SK-N-SH (cell line): ENCODE measurements around the gene HBEGF. TPM values are rescaled to one million over a fixed set of nuclear protein-coding genes. Genes with fewer than 3 reads are reported as not detected.
A peak's percentile ranks its signal among the peaks of the same experiment; 100 is the strongest.

Experiments
- CTCF ChIA-PET: fragments of 300-600, 350-600 bp; formaldehyde crosslinking; extraction: SDS; loops from one replicate; lab custom pipeline; 2021; lab: Yijun Ruan, JAX
- POLR2A ChIA-PET: fragments of 350-600 bp; sonication (Branson Sonifier 250); formaldehyde crosslinking; extraction: SDS; loops from one replicate; lab custom pipeline; 2020; ENCODE audit warnings: antibody characterized with exemption, inconsistent platforms; lab: Yijun Ruan, JAX
- DNase-seq: peaks from one replicate; pipeline ENCODE4 v3.0.0; 2012
- H2AFZ ChIP-seq: fragments of 200-600 bp; sonication (generic); 2 replicates; pipeline ENCODE4 v1.8.1; 2016; ENCODE audit warnings: antibody characterized with exemption, mild to moderate bottlenecking, low read depth
- H3F3A ChIP-seq: fragments of 200-600 bp; sonication (generic); replicated peaks from 2 replicates; pipeline ENCODE3; 2016; ENCODE audit warnings: antibody characterized with exemption, mild to moderate bottlenecking; ENCODE audit not compliant: insufficient read depth
- H3K27ac ChIP-seq, 2 experiments: fragments of 200-500 bp in 1 of 2; fragments of 200-600 bp in 1 of 2; sonication (Bioruptor generic) in 1 of 2; sonication (generic), shearing (Covaris generic) in 1 of 2; 2 replicates each; pipeline versions ENCODE4 v1.5.1 to v1.6.1; 2014 to 2016; ENCODE audit warnings: low read depth in 2 of 2, inconsistent platforms in 1 of 2, low read length in 1 of 2, mild to moderate bottlenecking in 1 of 2, mixed read lengths in 1 of 2
- H3K27me3 ChIP-seq: fragments of 200-600 bp; sonication (generic), shearing (Covaris generic); 2 replicates; pipeline ENCODE4 v1.6.1; 2016; ENCODE audit warnings: mixed run types; ENCODE audit not compliant: insufficient read depth
- H3K36me3 ChIP-seq, 2 experiments: fragments of 200-500 bp in 1 of 2; fragments of 200-600 bp in 1 of 2; sonication (Bioruptor generic) in 1 of 2; sonication (generic) in 1 of 2; replicated peaks in 1 of 2; 2 replicates each; pipeline versions ENCODE3 to v1.5.1; 2014 to 2016; ENCODE audit warnings: low read length in 1 of 2, mild to moderate bottlenecking in 1 of 2; ENCODE audit not compliant: insufficient read depth in 2 of 2, control insufficient read depth in 1 of 2
- H3K4me1 ChIP-seq, 2 experiments: fragments of 200-500 bp in 1 of 2; fragments of 200-600 bp in 1 of 2; sonication (Bioruptor generic) in 1 of 2; sonication (generic), shearing (Covaris generic) in 1 of 2; 2 replicates each; pipeline versions ENCODE4 v1.5.1 to v1.6.1; 2014 to 2016; ENCODE audit warnings: low read depth in 1 of 2, low read length in 1 of 2, mixed run types in 1 of 2; ENCODE audit not compliant: insufficient read depth in 2 of 2, control insufficient read depth in 1 of 2
- H3K4me2 ChIP-seq: fragments of 200-600 bp; sonication (generic), shearing (Covaris generic); 2 replicates; pipeline ENCODE4 v1.6.1; 2017; ENCODE audit warnings: mixed run types
- H3K4me3 ChIP-seq, 2 experiments: fragments of 200-500 bp in 1 of 2; fragments of 200-600 bp in 1 of 2; sonication (Bioruptor generic) in 1 of 2; sonication (generic), shearing (Covaris generic) in 1 of 2; 2 replicates each; pipeline versions ENCODE4 v1.5.1 to v1.8.1; 2014 to 2016; ENCODE audit warnings: low read depth in 2 of 2, inconsistent platforms in 1 of 2, low read length in 1 of 2, mild to moderate bottlenecking in 1 of 2, mixed read lengths in 1 of 2, moderate library complexity in 1 of 2
- H3K79me2 ChIP-seq: fragments of 200-600 bp; sonication (generic); 2 replicates; pipeline ENCODE4 v1.8.1; 2017; ENCODE audit warnings: mild to moderate bottlenecking; ENCODE audit not compliant: insufficient read depth
- H3K9ac ChIP-seq: fragments of 200-600 bp; sonication (generic); 2 replicates; pipeline ENCODE4 v1.6.1; 2017; ENCODE audit warnings: mixed run types
- H3K9me2 ChIP-seq: fragments of 200-600 bp; sonication (generic); 2 replicates; pipeline ENCODE4 v1.6.1; 2017; ENCODE audit warnings: mixed run types
- H3K9me3 ChIP-seq: fragments of 200-600 bp; sonication (generic); 2 replicates; pipeline ENCODE4 v1.6.1; 2017; ENCODE audit warnings: mixed run types, mild to moderate bottlenecking, moderate library complexity
- H4K20me1 ChIP-seq: fragments of 200-600 bp; sonication (generic); 2 replicates; pipeline ENCODE4 v1.6.1; 2017; ENCODE audit warnings: mild to moderate bottlenecking, mixed run types; ENCODE audit not compliant: insufficient read depth
- FOXJ3 ChIP-seq: sonication (generic); formaldehyde crosslinking; IDR thresholded peaks from 2 replicates; pipeline ENCODE4 v1.5.1; 2020; ENCODE audit warnings: mild to moderate bottlenecking, missing genetic modification reagents
- GABPA ChIP-seq: IDR thresholded peaks from 2 replicates; pipeline ENCODE4 v1.4.0; 2012; ENCODE audit warnings: low read depth, mild to moderate bottlenecking
- NFIC ChIP-seq: IDR thresholded peaks from 2 replicates; pipeline ENCODE4 v1.4.0; 2012; ENCODE audit warnings: borderline replicate concordance
- POLR2AphosphoS5 ChIP-seq: IDR thresholded peaks from 2 replicates; pipeline ENCODE4 v1.6.1; 2012; ENCODE audit warnings: low read depth, low read length
- RAD21 ChIP-seq: IDR thresholded peaks from 2 replicates; pipeline ENCODE4 v1.6.1; 2012; ENCODE audit warnings: mild to moderate bottlenecking, low read length
- SIN3A ChIP-seq: IDR thresholded peaks from 2 replicates; pipeline ENCODE4 v1.6.1; 2012; ENCODE audit warnings: low read depth, mild to moderate bottlenecking, low read length, moderate library complexity, borderline replicate concordance
- TAF1 ChIP-seq: IDR thresholded peaks from 2 replicates; pipeline ENCODE4 v1.6.1; 2012; ENCODE audit warnings: low read depth, mild to moderate bottlenecking, low read length, moderate library complexity, borderline replicate concordance
- WGBS: methylation state at CpG from one replicate; pipeline ENCODE4 v1.1.6; 2017; ENCODE audit warnings: low lambda C conversion rate; 5-methylcytosine and 5-hydroxymethylcytosine counted together
- polyA plus RNA-seq, 3 experiments: library from polyadenylated mRNA; depleted of rRNA; stranded (reverse); fragments of >200 nt; gene quantifications; 2 replicates each; pipeline ENCODE4 v1.2.3, GENCODE V29; 2012
- TF ChIP-seq, protein P1 (sequence below): IDR thresholded peaks from 2 replicates; pipeline ENCODE4 v1.4.0; 2012; ENCODE audit warnings: low read depth
- TF ChIP-seq, protein P2 (sequence below): fragments of 200-600 bp; sonication (generic); IDR thresholded peaks from 2 replicates; pipeline ENCODE4 v1.6.1; 2017; ENCODE audit warnings: antibody characterized with exemption, mild to moderate bottlenecking, moderate library complexity
- TF ChIP-seq, protein P3 (sequence below): IDR thresholded peaks from 2 replicates; pipeline ENCODE4; 2012

Gene HBEGF, protein sequence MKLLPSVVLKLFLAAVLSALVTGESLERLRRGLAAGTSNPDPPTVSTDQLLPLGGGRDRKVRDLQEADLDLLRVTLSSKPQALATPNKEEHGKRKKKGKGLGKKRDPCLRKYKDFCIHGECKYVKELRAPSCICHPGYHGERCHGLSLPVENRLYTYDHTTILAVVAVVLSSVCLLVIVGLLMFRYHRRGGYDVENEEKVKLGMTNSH
- polyA plus RNA-seq (2012; rRNA removed) = 56.2 and 59.8 TPM in 2 replicates
- 39.3 and 56.3 TPM in 2 replicates for polyA plus RNA-seq (2012; cell fraction: cytosol; rRNA removed)
- polyA plus RNA-seq (2012; cell fraction: nucleus; rRNA removed) = 73.4 and 106 TPM in 2 replicates

DNA sequence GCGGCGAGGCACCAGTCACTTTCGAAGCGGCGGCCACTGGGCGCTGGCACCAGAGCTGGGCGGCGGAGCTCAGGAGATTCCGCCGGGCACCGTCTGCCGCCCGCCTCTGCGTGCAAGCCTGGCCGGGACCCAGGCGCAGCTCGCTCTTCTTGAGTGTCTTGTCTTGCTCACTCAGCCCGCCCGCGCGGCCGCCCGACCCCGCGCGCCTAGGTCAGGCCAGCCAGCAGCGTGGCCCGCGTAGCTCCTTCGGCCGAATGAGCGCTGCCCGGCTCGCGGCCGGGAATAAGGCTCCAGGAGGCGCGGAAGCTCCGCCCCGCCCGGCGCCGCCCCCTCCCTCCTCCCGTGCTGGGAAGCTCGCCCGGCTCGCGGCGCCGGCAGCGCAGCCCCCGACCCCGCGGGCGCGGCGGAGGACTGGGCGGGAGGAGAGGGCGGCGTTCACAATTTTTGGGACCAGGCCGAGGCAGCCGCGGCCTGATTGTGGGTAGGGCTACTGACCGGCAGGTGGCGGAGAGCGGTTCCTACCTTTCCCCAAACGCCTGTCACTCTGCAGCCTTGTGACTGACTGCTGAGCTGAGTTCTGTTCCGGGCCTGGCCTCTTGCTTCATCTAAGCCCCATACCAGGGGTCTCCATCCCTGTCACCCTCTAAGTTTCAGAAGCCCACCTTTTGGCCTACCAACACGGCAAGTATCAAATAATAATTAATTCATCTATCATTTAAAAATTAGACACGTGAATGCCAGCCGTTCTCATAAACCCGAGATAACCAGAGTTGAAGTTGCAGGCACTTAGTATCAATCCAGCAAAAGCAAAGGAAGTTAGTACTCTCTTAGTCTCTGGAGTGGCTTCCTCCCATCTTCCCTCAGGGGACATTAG, at the start of gene HBEGF:
Gene HBEGF (minus strand): TSS at position 256 of the 874 bp plus-strand sequence. CDS start 275 bp downstream, outside the sequence.
- Histone ChIP-seq H4K20me1 (peaks cover 17% of the 10 kb centered on the region), H3K4me3 (peak within 1 kb of the TSS; percentile 72 to 86)
- WGBS = 35% methylated on average over 6 of the region's 72 CpGs
- TF ChIP-seq NFIC = 0 out of 2 replicates have a peak, but pooled peaks have one; percentile 12
- no peak for TF ChIP-seq RAD21
- TF ChIP-seq, protein P1, sequence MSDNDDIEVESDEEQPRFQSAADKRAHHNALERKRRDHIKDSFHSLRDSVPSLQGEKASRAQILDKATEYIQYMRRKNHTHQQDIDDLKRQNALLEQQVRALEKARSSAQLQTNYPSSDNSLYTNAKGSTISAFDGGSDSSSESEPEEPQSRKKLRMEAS = 0 out of 2 replicates have a peak, but pooled peaks have one; percentile 8
- 0 out of 2 replicates have a peak, but pooled peaks have one; percentile 16 for TF ChIP-seq SIN3A
- TF ChIP-seq, protein P2, sequence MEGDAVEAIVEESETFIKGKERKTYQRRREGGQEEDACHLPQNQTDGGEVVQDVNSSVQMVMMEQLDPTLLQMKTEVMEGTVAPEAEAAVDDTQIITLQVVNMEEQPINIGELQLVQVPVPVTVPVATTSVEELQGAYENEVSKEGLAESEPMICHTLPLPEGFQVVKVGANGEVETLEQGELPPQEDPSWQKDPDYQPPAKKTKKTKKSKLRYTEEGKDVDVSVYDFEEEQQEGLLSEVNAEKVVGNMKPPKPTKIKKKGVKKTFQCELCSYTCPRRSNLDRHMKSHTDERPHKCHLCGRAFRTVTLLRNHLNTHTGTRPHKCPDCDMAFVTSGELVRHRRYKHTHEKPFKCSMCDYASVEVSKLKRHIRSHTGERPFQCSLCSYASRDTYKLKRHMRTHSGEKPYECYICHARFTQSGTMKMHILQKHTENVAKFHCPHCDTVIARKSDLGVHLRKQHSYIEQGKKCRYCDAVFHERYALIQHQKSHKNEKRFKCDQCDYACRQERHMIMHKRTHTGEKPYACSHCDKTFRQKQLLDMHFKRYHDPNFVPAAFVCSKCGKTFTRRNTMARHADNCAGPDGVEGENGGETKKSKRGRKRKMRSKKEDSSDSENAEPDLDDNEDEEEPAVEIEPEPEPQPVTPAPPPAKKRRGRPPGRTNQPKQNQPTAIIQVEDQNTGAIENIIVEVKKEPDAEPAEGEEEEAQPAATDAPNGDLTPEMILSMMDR = peak; percentile 43
- TF ChIP-seq, protein P3, sequence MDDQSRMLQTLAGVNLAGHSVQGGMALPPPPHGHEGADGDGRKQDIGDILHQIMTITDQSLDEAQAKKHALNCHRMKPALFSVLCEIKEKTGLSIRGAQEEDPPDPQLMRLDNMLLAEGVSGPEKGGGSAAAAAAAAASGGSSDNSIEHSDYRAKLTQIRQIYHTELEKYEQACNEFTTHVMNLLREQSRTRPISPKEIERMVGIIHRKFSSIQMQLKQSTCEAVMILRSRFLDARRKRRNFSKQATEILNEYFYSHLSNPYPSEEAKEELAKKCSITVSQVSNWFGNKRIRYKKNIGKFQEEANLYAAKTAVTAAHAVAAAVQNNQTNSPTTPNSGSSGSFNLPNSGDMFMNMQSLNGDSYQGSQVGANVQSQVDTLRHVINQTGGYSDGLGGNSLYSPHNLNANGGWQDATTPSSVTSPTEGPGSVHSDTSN = peak; percentile 57
- peak; percentile 72 for TF ChIP-seq POLR2AphosphoS5
- TF ChIP-seq GABPA = no peak
- no peak for TF ChIP-seq FOXJ3
- TF ChIP-seq TAF1 = peak; percentile 59; the same call in 1 of the 2 replicates
- TF ChIP-seq, all 33 proteins: peak for 7
- POLR2A ChIA-PET = interaction anchor here (0.8 to 2.3 kb wide), 8 partner anchors 8 to 172 kb away, joined by 3 to 13 read pairs (median 4); partner anchors contain the start of genes ANKHD1 and CYSTM1
- Histone ChIP-seq H3K36me3 (peaks cover 0 to 16% of the 10 kb centered on the region in 2 experiments), H3K27ac (peak within 1 kb of the TSS; percentile 55 to 75; a peak in 3 of 4 replicates), H3F3A (peaks cover 8% of the 10 kb centered on the region), H3K79me2 (peaks cover 48% of the 10 kb centered on the region), H3K4me2 (peak within 1 kb of the TSS; percentile 94), H3K4me1 (peaks cover 12 to 32% of the 10 kb centered on the region in 2 experiments), H3K27me3 (no peaks in the 10 kb centered on the region), H2AFZ (peak within 1 kb of the TSS; percentile 50), H3K9me2 (no peaks in the 10 kb centered on the region), H3K9ac (peak within 1 kb of the TSS; percentile 87), H3K9me3 (no peaks in the 10 kb centered on the region)
- CTCF ChIA-PET = interaction anchor here (0.6 to 15.0 kb wide), 37 partner anchors 8 to 379 kb away, joined by 3 to 418 read pairs (median 5); partner anchors contain the start of genes CYSTM1, PFDN1 and SRA1
- DNase-seq = peak; percentile 96
